HG02588 (cell line): ENCODE data around the gene LRRC51.
"Not testable (repeated sequence)": the region's sequence is repeated elsewhere in the genome, so short reads cannot be mapped to it uniquely, and the experiment has no call there.

ENCODE experiments used
- ATAC-seq: cut with Tn5 transposase; IDR thresholded peaks from one replicate; pipeline ENCODE4 v1.9.1; 2021; ENCODE audit warnings: mild to moderate bottlenecking, moderate library complexity; ENCODE audit not compliant: unreplicated experiment

LRRC51 gene

DNA sequence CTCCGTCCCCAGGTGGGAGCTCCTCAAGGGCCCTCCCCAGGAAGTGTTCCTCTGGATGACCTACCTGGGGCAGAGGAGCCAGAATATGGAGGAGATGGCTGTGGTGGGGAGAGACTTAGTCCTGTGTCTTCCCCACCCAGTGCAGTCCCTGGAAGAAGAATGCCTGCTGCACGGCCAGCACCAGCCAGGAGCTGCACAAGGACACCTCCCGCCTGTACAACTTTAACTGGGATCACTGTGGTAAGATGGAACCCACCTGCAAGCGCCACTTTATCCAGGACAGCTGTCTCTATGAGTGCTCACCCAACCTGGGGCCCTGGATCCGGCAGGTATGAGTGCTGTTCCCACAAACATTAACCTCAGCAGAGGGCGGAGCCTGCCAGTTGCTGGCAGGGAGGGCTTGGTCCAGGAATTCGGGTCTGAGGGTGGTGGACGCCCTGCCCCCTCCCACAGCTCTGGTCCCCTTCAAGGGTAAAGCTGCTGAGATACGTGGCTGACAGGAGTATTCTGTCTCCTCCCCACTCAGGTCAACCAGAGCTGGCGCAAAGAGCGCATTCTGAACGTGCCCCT, 58.3 kb downstream of the LRRC51 start:
- ATAC-seq = no peak

DNA sequence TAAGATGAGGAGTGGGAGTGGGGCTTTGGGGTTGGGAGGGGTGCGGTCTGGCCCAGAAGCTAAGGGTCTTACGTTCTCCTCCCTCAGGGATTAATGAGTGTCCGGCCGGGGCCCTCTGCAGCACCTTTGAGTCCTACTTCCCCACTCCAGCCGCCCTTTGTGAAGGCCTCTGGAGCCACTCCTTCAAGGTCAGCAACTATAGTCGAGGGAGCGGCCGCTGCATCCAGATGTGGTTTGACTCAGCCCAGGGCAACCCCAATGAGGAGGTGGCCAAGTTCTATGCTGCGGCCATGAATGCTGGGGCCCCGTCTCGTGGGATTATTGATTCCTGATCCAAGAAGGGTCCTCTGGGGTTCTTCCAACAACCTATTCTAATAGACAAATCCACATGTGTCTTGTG, 58.9 kb downstream of the LRRC51 start:
- ATAC-seq = no peak

GRCh38 chr11:72140661-72141060, 60.0 kb downstream of the LRRC51 start:
- no peak for ATAC-seq

DNA sequence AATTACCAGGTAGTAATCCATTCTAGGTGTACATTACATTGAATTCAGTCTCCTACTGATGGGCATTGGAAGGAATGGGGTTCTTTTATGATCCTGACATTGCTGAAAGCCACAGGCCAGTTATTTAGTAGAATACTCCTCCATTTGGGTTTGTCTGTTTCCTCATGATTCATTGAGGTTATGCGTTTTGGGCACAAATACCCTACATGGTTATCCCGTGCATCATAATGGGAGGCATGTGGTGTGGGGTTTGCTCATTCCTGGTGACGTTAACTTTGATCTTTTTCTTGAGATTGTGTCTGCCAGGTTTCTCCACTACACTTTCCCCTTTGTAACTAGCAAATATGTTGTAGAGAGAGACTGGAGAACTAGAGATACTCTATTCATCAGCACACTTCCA, 60.4 kb downstream of the LRRC51 start:
- no peak for ATAC-seq

DNA sequence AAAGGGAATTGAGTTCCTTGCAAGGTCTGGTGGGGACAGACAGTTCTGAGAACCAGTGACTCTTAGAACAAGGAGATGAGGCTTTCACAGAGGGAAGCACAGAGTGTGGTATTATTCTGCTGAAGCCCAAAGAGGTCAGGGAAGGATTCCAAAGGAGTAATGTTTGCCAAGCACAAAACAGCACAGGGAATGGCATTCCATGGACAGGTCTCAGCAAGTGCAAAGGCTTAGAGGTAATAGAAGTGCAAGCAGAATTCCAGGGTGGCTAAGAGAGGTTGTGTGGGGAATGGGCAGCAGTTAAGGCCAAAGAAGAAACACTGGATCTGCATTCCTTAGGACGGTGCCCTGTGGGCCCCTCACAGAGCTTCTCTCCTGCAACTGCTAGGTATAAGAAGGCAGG, 61.4 kb downstream of the LRRC51 start:
- not testable (repeated sequence) for ATAC-seq

GRCh38 chr11:72142543-72142942, 61.9 kb downstream of the LRRC51 start:
- ATAC-seq = not testable (repeated sequence)

DNA sequence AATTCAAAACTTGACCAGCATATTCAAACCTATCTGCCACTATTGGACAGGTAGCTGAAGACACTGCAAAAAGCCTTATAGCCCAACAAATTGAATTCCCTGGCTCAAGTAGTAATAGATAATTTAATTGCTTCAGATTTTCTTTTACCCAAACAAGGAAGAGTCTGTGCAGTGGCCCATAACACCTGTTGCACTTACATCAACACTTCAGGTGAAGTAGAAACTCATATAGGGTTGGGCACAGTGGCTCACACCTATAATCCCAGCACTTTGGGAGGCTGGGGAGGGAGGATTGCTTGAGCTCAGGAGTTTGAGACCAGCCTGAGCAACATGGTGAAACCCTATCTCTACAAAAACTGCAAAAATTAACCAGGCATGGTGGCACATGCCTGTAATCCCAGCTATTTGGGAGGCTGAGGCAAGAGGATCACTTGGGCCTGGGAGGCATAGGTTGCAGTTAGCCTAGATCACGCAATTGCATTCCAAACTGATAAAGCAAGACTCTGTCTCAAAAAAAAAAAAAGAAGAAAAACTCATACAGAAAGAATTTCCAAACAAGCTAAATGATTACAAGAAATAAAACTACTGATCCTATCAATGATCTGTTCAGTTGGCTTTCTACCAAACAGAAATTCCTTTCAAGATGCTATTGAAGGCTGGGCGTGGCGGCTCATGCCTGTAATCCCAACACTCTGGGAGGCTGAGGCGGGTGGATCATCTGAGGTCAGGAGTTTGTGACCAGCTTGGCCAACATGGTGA, 64.3 kb downstream of the LRRC51 start:
- no peak for ATAC-seq
